Esophagus (tissue), 2 donors: ENCODE results near the gene ERC2. TPM values are rescaled to one million over a fixed set of nuclear protein-coding genes. Genes with fewer than 3 reads are reported as not detected.

Source experiments
- H3K27ac ChIP-seq, 2 donors: one replicate each; pipeline ENCODE4 v1.5.1; 2013; ENCODE audit warnings: low read depth in 2 of 2, mild to moderate bottlenecking in 2 of 2, inconsistent platforms in 1 of 2, low read length in 1 of 2, moderate library complexity in 1 of 2
- H3K27me3 ChIP-seq, 2 donors: one replicate each; pipeline ENCODE4 v1.6.1; 2013; ENCODE audit warnings: low read length in 2 of 2, control low read depth in 1 of 2, mild to moderate bottlenecking in 1 of 2; ENCODE audit not compliant: insufficient read depth in 2 of 2, control insufficient read depth in 1 of 2
- H3K36me3 ChIP-seq, 2 donors: one replicate each; pipeline ENCODE4 v1.6.1; 2013; ENCODE audit warnings: low read length in 1 of 2; ENCODE audit not compliant: control insufficient read depth in 2 of 2, insufficient read depth in 2 of 2
- H3K4me1 ChIP-seq, 2 donors: one replicate each; pipeline ENCODE4 v1.6.1; 2013; ENCODE audit warnings: low read length in 1 of 2; ENCODE audit not compliant: control insufficient read depth in 2 of 2, insufficient read depth in 2 of 2
- H3K4me3 ChIP-seq, 2 donors: one replicate each; pipeline ENCODE4 v1.5.1; 2013; ENCODE audit warnings: low read length in 2 of 2, mild to moderate bottlenecking in 2 of 2, low read depth in 1 of 2, moderate library complexity in 1 of 2
- H3K9me3 ChIP-seq, 2 donors: one replicate each; pipeline ENCODE4 v1.6.1; 2013; ENCODE audit warnings: mild to moderate bottlenecking in 2 of 2, low read depth in 1 of 2, low read length in 1 of 2, moderate library complexity in 1 of 2; ENCODE audit not compliant: control insufficient read depth in 2 of 2, insufficient read depth in 1 of 2
- WGBS, 2 donors: extraction: QIAGEN DNeasy Blood & Tissue Kit; methylation state at CpG; one replicate each; pipeline ENCODE4 v1.1.7; 2013; 5-methylcytosine and 5-hydroxymethylcytosine counted together
- polyA plus RNA-seq, 2 donors: library from polyadenylated mRNA; stranded (reverse); fragments of 200-250 nt; gene quantifications; one replicate each; pipeline ENCODE4 v1.2.3, GENCODE V29; 2013
- donor health status: healthy with polysubstance abuse.
- donor health status: Bipolar disorder and iron deficiency.

Gene ERC2
- polyA plus RNA-seq, 2 donors: 0.18 to 0.20 TPM

GRCh38 chr3:55816794-55817576, 651.3 kb downstream of the ERC2 start:
- Histone ChIP-seq H3K4me1 (no peaks in the 10 kb centered on the region), H3K36me3 (no peaks in the 10 kb centered on the region), H3K27me3 (no peaks in the 10 kb centered on the region), H3K27ac (no peak overlapping the region), H3K9me3 (no peaks in the 10 kb centered on the region), H3K4me3 (no peak overlapping the region)
- WGBS, 2 donors: 81 to 87% methylated on average over 8 of the region's 8 CpGs

DNA sequence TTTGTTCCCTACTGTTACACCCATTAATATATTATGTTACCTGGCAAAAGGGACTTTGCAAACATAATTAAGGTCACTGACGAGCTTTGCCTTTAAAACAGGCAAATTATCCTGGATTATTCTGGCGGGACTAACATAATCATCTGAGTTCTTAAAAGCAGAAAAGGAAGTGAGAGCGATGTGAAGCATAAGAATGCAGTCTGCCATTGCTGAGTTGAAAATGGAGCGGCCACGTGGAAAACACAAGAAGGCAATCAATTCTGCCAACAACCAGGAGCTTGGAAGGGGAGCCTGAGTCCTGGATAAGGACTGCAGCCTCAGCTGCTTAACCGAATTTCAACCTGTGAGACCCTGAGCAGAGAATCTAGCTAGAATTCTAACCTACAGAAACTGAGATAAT, 653.0 kb downstream of the ERC2 start:
- no peaks in the 10 kb centered on the region for H3K36me3 ChIP-seq
- H3K27ac ChIP-seq: no peak overlapping the region
- H3K4me1 ChIP-seq: no peaks in the 10 kb centered on the region
- H3K4me3 ChIP-seq: no peak overlapping the region
- H3K9me3 ChIP-seq: no peaks in the 10 kb centered on the region
- 89 to 90% methylated on average over 6 of the region's 6 CpGs for WGBS, 2 donors
- H3K27me3 ChIP-seq: no peaks in the 10 kb centered on the region

DNA sequence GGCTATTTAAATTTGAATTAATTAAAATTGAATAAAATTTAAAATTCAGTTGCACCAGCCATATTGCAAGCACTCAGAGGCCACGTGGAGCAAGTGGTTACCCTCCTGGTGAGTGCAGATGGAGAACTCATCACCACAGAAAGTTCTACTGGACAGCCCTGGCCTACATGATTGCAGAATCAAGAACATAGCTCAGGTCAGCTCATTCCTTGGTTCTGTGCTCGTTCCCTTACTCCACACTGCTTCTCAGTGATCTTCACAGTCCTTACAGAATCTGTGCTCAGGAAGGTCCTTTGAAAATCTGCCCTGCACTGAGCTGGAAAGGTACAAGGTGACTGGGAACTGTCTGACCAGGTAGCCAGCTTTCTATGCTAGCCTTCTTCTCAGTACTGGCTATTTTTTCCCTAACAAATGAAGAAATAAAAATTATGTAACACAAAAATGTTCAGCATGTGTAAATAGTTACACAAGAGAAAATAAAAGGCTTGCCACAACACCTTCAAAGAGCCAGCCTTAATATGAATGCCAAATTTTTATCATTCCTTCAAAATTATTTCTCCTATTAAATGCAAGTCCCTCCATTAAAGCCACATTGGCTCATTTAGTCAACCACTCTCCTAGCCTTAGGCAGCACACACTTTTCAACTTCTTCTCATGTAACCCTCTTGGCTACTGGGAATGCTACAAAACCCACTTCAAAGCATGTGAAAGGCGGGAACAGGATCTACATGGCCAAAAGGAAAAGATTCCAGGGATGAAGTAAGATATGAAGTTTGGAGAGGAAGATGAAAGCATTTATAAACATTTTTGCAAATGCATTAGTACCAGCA, 654.8 kb downstream of the ERC2 start:
- no peaks in the 10 kb centered on the region for H3K9me3 ChIP-seq
- H3K36me3 ChIP-seq: no peaks in the 10 kb centered on the region
- H3K4me1 ChIP-seq: no peaks in the 10 kb centered on the region
- H3K4me3 ChIP-seq: no peak overlapping the region
- H3K27ac ChIP-seq: no peak overlapping the region
- WGBS, 2 donors: 56 to 63% methylated on average over 3 of the region's 3 CpGs
- no peaks in the 10 kb centered on the region for H3K27me3 ChIP-seq

GRCh38 chr3:55812394-55813013, 655.8 kb downstream of the ERC2 start:
- Histone ChIP-seq H3K27ac (no peak overlapping the region), H3K4me3 (no peak overlapping the region), H3K36me3 (no peaks in the 10 kb centered on the region), H3K9me3 (no peaks in the 10 kb centered on the region), H3K27me3 (no peaks in the 10 kb centered on the region), H3K4me1 (no peaks in the 10 kb centered on the region)
- WGBS, 2 donors: 83 to 93% methylated on average over 5 of the region's 5 CpGs

- no peaks in the 10 kb centered on the region for H3K9me3 ChIP-seq
- no peak overlapping the region for H3K27ac ChIP-seq
- no peak overlapping the region for H3K4me3 ChIP-seq
- WGBS, 2 donors: 92 to 96% methylated on average over 1 of the region's 1 CpG
- no peaks in the 10 kb centered on the region for H3K4me1 ChIP-seq
- H3K27me3 ChIP-seq: no peaks in the 10 kb centered on the region
- no peaks in the 10 kb centered on the region for H3K36me3 ChIP-seq
Measured at GRCh38 chr3:55807210-55807609, 661.1 kb downstream of the ERC2 start.

DNA sequence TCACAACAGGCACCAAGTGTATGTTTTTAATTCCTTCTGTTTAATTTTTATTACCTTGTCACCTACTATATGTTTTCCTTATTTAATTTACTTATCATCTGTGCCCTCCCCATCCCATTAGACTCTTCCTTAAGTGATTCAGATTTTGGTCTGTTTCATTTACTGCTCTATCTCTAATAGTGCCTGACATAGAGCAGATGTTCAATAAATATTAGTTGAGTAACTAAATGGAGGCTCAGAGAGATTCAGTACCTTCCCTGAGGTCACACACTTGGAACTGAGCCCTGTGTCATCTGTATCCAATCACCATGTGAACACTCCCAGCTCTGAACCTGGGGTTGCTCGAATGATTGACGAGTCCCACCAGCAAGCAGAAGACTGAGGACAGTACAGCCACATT, 663.1 kb downstream of the ERC2 start:
- 85 to 88% methylated on average over 2 of the region's 2 CpGs for WGBS, 2 donors
- Histone ChIP-seq H3K4me1 (no peaks in the 10 kb centered on the region), H3K9me3 (no peaks in the 10 kb centered on the region), H3K36me3 (no peaks in the 10 kb centered on the region), H3K27me3 (no peaks in the 10 kb centered on the region), H3K27ac (no peak overlapping the region), H3K4me3 (no peak overlapping the region)

GRCh38 chr3:55804170-55805095, 663.8 kb downstream of the ERC2 start:
- Histone ChIP-seq H3K4me3 (no peak overlapping the region), H3K27me3 (no peaks in the 10 kb centered on the region), H3K36me3 (no peaks in the 10 kb centered on the region), H3K4me1 (no peaks in the 10 kb centered on the region), H3K9me3 (no peaks in the 10 kb centered on the region), H3K27ac (no peak overlapping the region)
- 82 to 84% methylated on average over 7 of the region's 7 CpGs for WGBS, 2 donors

DNA sequence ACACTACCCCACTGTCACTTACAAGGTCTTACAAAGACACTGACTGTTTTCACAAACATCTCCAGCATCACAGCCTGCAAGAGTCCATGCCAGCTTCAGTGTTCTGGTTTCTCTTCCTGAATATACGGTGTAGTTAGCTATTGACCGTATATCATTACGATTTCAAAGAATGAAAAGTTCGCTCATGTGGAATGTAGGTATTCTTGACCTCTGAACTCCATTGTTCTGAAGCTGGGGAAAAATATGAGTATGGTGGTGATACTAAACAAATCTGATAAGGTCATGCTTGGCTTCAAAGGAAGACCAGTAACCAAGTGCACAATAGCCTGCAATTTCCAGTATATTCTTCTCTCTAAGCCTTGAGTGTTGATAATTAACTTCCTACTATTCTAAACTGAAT, 665.5 kb downstream of the ERC2 start:
- Histone ChIP-seq H3K36me3 (no peaks in the 10 kb centered on the region), H3K27ac (no peak overlapping the region), H3K4me3 (no peak overlapping the region), H3K4me1 (no peaks in the 10 kb centered on the region), H3K27me3 (no peaks in the 10 kb centered on the region), H3K9me3 (no peaks in the 10 kb centered on the region)
- WGBS, 2 donors: 79 to 81% methylated on average over 4 of the region's 4 CpGs

GRCh38 chr3:55801676-55802075, 666.6 kb downstream of the ERC2 start:
- 73 to 86% methylated on average over 2 of the region's 2 CpGs for WGBS, 2 donors
- Histone ChIP-seq H3K4me3 (no peak overlapping the region), H3K4me1 (no peaks in the 10 kb centered on the region), H3K36me3 (no peaks in the 10 kb centered on the region), H3K9me3 (no peaks in the 10 kb centered on the region), H3K27ac (no peak overlapping the region), H3K27me3 (no peaks in the 10 kb centered on the region)
